ENCODE measurements around the gene DYNC1LI1. TPM values are rescaled to one million over a fixed set of nuclear protein-coding genes. Genes with fewer than 3 reads are reported as not detected.
"Not testable (repeated sequence)": the region's sequence is repeated elsewhere in the genome, so short reads cannot be mapped to it uniquely, and the experiment has no call there.

Gene DYNC1LI1
- total RNA-seq, 1 experiment from 2014 or later = 41.1 TPM

DNA sequence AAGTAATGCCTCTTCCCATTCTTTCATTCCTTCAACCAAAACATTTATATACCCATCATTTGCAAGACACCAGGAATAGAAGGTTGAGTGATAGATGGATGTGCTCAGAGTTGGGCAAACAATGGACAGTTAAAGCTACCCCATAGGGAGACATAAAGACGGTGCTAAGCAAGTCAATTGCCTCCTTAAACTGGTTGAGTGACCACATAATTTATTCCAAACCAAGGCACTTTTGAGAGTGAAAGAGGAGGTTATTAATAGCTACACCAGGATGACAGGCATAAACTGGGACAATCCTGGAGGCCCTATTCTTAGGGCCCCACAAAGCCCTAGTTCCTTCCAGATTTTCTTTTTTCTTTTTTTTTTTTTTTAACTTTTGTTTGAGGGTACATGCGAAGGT is 21.4 kb upstream of the DYNC1LI1 start:
- in situ Hi-C loops (cut with HindIII; ENCODE audit: low pct_unique_long_range_greater_than_20kb, low sequenced_read_pairs) = no loop called here
- no peak for DNase-seq (ENCODE audit: low read depth)

DNA sequence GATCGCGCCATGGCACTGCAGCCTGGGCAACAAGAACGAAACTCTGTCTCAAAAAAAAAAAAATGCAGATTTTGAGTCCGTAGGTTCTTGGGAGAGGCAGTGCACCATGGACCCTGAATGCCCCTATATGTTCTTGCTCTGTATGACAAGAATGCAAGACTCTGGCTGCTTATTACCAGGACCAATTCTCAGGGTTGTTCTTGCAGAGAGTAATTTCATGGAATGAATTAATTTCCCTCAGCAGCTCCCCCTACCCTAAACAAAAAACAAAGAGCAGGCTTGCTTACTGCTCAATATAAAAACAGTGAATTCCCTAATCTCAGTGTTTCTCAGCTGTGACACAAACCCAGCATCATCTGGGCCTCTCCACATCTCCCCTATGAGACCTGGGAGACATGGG is 20.5 kb upstream of the DYNC1LI1 start:
- in situ Hi-C loops (cut with HindIII; ENCODE audit: low pct_unique_long_range_greater_than_20kb, low sequenced_read_pairs) = no loop called here
- no peak for DNase-seq (ENCODE audit: low read depth)

DNA sequence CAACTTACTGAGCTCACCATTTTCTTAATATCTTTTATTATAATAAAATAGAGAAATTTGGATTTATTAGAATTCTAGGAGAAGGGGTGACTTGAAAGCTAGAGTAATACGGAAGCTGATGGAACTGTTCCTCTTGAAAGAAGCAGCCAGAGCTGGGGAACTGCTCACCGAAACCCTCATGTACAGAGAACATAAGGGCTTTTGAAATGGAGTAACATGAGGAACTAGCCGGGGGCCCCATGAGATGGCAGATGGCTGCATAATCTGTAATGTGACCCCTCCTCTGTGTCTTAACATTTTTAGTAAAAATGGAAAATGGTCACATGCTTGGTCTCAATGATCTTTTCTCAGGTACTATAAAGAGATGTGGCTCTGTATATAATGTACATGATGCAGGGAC is 15.7 kb upstream of the DYNC1LI1 start:
- no peak for DNase-seq (ENCODE audit: low read depth)
- in situ Hi-C loops (cut with HindIII; ENCODE audit: low pct_unique_long_range_greater_than_20kb, low sequenced_read_pairs) = no loop called here

GRCh38 chr3:32584660-32585059 is 14.0 kb upstream of the DYNC1LI1 start:
- in situ Hi-C loops (cut with HindIII; ENCODE audit: low pct_unique_long_range_greater_than_20kb, low sequenced_read_pairs) = no loop called here
- DNase-seq (ENCODE audit: low read depth) = no peak

DNA sequence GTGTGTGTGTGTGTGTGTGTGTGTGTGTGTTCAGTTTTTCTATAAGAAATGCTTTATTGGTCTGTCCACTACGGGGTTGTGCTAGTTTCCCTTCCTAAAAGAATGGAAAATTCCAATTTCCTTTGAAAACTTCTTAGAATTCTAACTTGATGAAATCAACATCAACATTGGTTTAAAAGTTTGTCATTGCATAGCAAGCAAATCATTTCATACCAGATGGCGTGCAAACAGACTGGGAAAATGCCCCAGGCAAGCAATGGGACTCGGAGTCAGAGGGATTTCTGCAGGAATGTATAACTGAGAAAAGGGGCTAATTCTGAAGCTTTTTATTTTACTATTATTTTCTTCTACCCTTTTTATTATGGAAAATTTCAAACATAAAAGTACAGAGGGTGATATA is 13.1 kb upstream of the DYNC1LI1 start:
- no peak for DNase-seq (ENCODE audit: low read depth)

GRCh38 chr3:32578669-32579068 is 8.0 kb upstream of the DYNC1LI1 start:
- in situ Hi-C loops (cut with HindIII; ENCODE audit: low pct_unique_long_range_greater_than_20kb, low sequenced_read_pairs); DNase-seq (ENCODE audit: low read depth): not testable (repeated sequence)

More for the DNA sequence above, 13.1 kb upstream of the DYNC1LI1 start:
- in situ Hi-C loops (cut with HindIII; ENCODE audit: low pct_unique_long_range_greater_than_20kb, low sequenced_read_pairs) = no loop called here

DNA sequence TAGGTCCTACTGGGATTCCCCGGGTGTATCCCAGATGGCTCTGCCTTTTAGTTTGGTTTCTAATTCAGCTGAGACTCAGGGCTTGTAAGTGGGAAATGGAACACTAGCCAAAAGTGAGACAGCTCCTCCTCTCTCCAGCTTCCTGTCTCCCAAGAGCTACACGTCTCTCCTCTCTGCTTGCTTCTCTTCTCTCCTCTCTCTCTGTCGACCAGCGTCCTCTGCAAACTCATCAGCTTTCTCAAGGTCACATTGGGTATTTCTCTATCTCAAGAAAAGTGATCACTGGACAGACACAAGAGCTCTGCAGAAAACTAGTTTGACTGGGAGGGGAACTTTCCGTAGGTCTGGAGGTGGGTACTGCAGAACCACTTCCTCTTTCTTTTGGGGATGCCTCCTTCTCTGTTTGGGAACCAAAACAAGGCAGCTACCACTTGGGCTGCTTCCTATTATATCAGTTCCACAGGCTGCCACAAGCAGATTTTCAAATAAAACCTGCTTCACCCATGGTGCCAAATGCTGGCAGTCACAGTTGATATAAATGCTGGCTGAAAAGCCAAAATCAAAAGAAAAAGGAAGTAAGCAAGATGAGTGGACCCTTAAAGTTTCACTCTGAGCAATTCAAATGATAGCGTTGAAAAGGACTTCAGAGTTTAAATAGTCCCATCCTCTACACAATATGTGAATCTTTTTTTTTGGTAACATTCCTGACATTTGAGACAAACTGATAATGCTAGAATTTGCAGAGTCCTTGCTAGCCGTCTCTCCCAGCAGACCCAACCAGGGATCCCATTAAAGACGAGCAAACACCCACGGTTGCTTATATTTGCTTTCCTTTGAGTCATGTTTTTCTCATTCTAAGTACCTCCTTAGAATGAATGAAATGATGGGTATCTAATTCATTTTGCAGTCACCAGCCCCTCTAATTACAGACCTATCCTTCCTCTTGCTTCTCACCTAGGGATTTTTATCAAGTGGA is 7.2 kb upstream of the DYNC1LI1 start:
- no peak for DNase-seq (ENCODE audit: low read depth)

GRCh38 chr3:32577174-32577573 is 6.5 kb upstream of the DYNC1LI1 start:
- in situ Hi-C loops (cut with HindIII; ENCODE audit: low pct_unique_long_range_greater_than_20kb, low sequenced_read_pairs) = no loop called here
- DNase-seq (ENCODE audit: low read depth) = no peak

More for the DNA sequence above, 7.2 kb upstream of the DYNC1LI1 start:
- in situ Hi-C loops (cut with HindIII; ENCODE audit: low pct_unique_long_range_greater_than_20kb, low sequenced_read_pairs) = no loop called here

GRCh38 chr3:32575451-32576113 is 4.9 kb upstream of the DYNC1LI1 start:
- no peak for DNase-seq (ENCODE audit: low read depth)
- in situ Hi-C loops (cut with HindIII; ENCODE audit: low pct_unique_long_range_greater_than_20kb, low sequenced_read_pairs) = no loop called here

DNA sequence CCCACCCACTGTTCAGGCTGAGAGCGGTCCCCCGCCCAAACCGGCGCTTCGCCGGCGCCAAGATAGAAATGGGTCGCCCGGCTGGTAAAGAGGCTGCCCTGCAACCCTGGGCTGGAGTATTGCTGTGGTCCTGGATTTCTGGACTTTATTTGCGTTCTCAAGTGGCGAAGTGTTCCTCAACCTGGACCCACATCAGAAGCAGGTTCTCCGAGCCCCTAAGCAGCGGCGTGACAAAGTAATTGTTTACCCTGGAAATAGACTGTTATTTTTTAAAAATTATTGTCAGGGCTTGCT is 481 bp upstream of the DYNC1LI1 start:
- DNase-seq (ENCODE audit: low read depth) = no peak
- in situ Hi-C loops (cut with HindIII; ENCODE audit: low pct_unique_long_range_greater_than_20kb, low sequenced_read_pairs) = no loop called here

- DNase-seq (ENCODE audit: low read depth) = peak; percentile 50
- in situ Hi-C loops (cut with HindIII; ENCODE audit: low pct_unique_long_range_greater_than_20kb, low sequenced_read_pairs) = no loop called here
Measured at GRCh38 chr3:32569540-32570420, 878 bp downstream of the DYNC1LI1 start.

GRCh38 chr3:32568953-32569352 is 1.7 kb downstream of the DYNC1LI1 start:
- DNase-seq (ENCODE audit: low read depth) = no peak
- in situ Hi-C loops (cut with HindIII; ENCODE audit: low pct_unique_long_range_greater_than_20kb, low sequenced_read_pairs) = no loop called here

DNA sequence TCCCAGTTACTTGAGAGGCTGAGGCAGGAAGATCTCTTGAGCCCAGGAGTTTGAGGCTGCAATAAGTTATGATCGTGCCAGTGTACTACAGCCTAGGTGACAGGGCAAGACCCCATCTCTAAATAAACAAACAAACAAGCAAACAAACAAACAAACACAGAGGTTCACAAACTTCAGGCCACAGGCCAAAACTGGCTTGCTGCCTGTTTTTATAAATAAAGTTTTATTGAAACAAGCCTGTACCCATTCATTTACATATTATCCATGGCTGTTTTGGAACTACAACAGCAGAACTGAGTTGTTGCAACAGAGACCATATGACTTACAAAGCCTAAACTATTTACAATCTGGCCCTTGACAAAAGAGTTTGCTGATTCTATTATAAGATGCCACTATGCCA is 6.5 kb downstream of the DYNC1LI1 start:
- in situ Hi-C loops (cut with HindIII; ENCODE audit: low pct_unique_long_range_greater_than_20kb, low sequenced_read_pairs) = no loop called here

DNA sequence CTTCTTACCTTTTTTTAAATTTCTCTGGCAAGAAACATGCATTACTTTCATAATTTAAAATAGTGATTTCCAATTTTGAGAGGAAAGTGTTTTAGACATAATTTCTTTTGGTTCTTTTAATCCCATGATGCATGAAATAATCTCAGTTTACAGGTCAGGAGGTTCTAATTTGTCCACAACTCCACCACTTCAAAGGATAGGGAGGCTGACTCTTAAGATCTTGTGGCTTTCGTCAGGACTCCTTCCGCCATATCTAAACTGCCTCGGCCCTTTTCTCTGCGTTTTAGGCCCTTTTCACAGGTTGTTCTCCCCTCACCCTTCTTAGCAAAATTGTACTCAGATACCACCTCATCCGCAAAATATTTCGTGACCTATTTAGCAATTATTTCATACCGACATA is 8.0 kb downstream of the DYNC1LI1 start:
- no peak for DNase-seq (ENCODE audit: low read depth)
- in situ Hi-C loops (cut with HindIII; ENCODE audit: low pct_unique_long_range_greater_than_20kb, low sequenced_read_pairs) = no loop called here

More for the DNA sequence above, 6.5 kb downstream of the DYNC1LI1 start:
- no peak for DNase-seq (ENCODE audit: low read depth)

GRCh38 chr3:32557640-32558352 is 12.9 kb downstream of the DYNC1LI1 start:
- in situ Hi-C loops (cut with HindIII; ENCODE audit: low pct_unique_long_range_greater_than_20kb, low sequenced_read_pairs) = no loop called here
- DNase-seq (ENCODE audit: low read depth) = no peak

GRCh38 chr3:32556332-32556731 is 14.3 kb downstream of the DYNC1LI1 start:
- DNase-seq (ENCODE audit: low read depth) = no peak
- in situ Hi-C loops (cut with HindIII; ENCODE audit: low pct_unique_long_range_greater_than_20kb, low sequenced_read_pairs) = no loop called here

DNA sequence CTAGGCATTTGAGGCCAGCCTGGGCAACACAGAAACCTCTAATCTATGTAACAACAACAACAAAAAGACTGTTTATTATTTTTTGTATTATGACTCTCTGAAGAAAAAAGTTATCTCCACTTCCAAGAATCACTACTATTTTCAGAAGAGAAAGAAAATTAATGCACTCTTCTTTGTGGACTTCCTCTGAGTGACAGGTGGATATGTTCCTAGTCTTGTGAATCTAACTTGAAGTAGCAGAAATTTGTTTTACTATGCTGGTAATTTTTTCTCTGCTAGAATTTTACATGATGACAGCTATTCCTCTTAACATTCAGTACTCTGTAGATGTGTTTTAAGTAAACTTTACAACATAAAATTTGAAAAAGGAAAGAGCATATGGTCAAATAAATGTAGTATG is 16.7 kb downstream of the DYNC1LI1 start:
- no peak for DNase-seq (ENCODE audit: low read depth)
- in situ Hi-C loops (cut with HindIII; ENCODE audit: low pct_unique_long_range_greater_than_20kb, low sequenced_read_pairs) = no loop called here

DNA sequence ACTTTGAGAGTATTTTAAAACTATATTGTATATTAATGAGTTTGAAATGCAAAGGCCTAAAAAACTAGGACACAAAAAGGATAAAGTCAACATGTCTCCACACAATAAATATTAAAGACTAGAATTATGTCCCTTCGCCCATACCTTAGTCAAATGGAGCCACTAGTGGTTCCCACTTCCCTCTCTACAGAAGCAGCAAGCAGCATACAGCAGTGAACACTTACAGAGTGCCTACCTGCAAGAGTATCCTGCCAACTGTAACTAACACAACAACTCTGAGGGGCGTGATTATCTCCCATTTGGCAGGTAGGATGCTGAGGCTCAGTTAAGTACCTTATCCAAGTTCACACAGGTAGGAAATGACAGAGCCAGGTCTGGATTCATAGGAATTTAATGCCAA is 17.2 kb downstream of the DYNC1LI1 start:
- in situ Hi-C loops (cut with HindIII; ENCODE audit: low pct_unique_long_range_greater_than_20kb, low sequenced_read_pairs) = no loop called here
- DNase-seq (ENCODE audit: low read depth) = no peak

All from Caki2 (cell line).